Measurements from ENCODE around the gene DIP2A.

DNA sequence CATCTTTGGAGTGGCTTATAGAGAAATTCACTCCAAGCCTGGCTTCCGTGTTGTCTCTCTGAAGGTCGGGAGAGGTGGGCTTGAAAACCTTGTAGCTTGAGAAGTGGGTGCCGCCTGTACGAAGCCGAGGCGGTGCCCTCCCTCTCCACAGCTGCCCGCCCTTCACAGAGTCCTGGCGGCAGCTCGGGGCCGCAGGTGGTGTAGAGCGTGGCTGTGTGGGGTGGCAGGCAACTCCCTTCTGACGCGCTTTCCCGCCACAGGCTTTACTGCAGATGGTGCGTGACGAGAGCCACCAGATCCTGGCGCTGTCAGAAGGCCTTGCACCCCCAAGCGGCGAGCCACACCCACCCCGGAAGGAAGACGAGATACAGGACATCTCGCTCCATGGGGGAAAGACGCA, 33.1 kb upstream of the DIP2A start:
- TF ChIP-seq, protein P1, sequence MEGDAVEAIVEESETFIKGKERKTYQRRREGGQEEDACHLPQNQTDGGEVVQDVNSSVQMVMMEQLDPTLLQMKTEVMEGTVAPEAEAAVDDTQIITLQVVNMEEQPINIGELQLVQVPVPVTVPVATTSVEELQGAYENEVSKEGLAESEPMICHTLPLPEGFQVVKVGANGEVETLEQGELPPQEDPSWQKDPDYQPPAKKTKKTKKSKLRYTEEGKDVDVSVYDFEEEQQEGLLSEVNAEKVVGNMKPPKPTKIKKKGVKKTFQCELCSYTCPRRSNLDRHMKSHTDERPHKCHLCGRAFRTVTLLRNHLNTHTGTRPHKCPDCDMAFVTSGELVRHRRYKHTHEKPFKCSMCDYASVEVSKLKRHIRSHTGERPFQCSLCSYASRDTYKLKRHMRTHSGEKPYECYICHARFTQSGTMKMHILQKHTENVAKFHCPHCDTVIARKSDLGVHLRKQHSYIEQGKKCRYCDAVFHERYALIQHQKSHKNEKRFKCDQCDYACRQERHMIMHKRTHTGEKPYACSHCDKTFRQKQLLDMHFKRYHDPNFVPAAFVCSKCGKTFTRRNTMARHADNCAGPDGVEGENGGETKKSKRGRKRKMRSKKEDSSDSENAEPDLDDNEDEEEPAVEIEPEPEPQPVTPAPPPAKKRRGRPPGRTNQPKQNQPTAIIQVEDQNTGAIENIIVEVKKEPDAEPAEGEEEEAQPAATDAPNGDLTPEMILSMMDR (optimal IDR thresholded peaks at IDR 0.05 in 1 of 3, IDR thresholded peaks at IDR 0.05 in 1 of 3, conservative IDR thresholded peaks at IDR 0.05 in 1 of 3; ENCODE audit: extremely low read depth in 1 of 3, insufficient read depth in 2 of 3, low read length in 3 of 3), result no peak
- no peak for TF ChIP-seq EZH2 (IDR thresholded peaks at IDR 0.05; ENCODE audit: low read length)

Data from keratinocyte (primary cell).